Stimulated activated CD4-positive, alpha-beta T cell treated with anti-CD3 and anti-CD28 coated beads, Interleukin-4, amount 100 ng/mL, for 48 hours (primary cell): ENCODE data around the gene NUAK1.

Experiments
- DNase-seq, 2 donors: peaks; one replicate each; pipeline ENCODE4 v3.0.0-alpha.2; 2020; ENCODE audit warnings: low read depth in 2 of 2

Gene NUAK1

GRCh38 chr12:106084014-106084671, 54.6 kb downstream of the NUAK1 start:
- no peak for DNase-seq

- no peak for DNase-seq
Measured at GRCh38 chr12:106082216-106083175, 56.3 kb downstream of the NUAK1 start.

- no peak for DNase-seq
Measured at GRCh38 chr12:106081606-106082005, 57.1 kb downstream of the NUAK1 start.

GRCh38 chr12:106080791-106081170, 58.0 kb downstream of the NUAK1 start:
- no peak for DNase-seq

- no peak for DNase-seq
Measured at GRCh38 chr12:106080041-106080790, 58.5 kb downstream of the NUAK1 start.

- no peak for DNase-seq
Measured at GRCh38 chr12:106079148-106079738, 59.5 kb downstream of the NUAK1 start.

GRCh38 chr12:106078358-106079010, 60.3 kb downstream of the NUAK1 start:
- DNase-seq, result no peak

- DNase-seq, result no peak
Measured at GRCh38 chr12:106074706-106075392, 63.9 kb downstream of the NUAK1 start.

GRCh38 chr12:106074361-106074705, 64.4 kb downstream of the NUAK1 start:
- DNase-seq, result no peak

- no peak for DNase-seq
Measured at GRCh38 chr12:106073179-106073578, 65.6 kb downstream of the NUAK1 start.

GRCh38 chr12:106072751-106073150, 66.0 kb downstream of the NUAK1 start:
- DNase-seq, result no peak

GRCh38 chr12:106071686-106072085, 67.1 kb downstream of the NUAK1 start:
- no peak for DNase-seq

GRCh38 chr12:106070611-106071010, 68.1 kb downstream of the NUAK1 start:
- no peak for DNase-seq

- DNase-seq, result no peak
Measured at GRCh38 chr12:106070147-106070546, 68.6 kb downstream of the NUAK1 start.

- no peak for DNase-seq
Measured at GRCh38 chr12:106068296-106068695, 70.5 kb downstream of the NUAK1 start.

- DNase-seq, result no peak
Measured at GRCh38 chr12:106067606-106068205, 71.0 kb downstream of the NUAK1 start.

GRCh38 chr12:106066726-106067325, 71.9 kb downstream of the NUAK1 start:
- no peak for DNase-seq

- no peak for DNase-seq
Measured at GRCh38 chr12:106066051-106066705, 72.6 kb downstream of the NUAK1 start.

GRCh38 chr12:106065506-106065905, 73.2 kb downstream of the NUAK1 start:
- no peak for DNase-seq

GRCh38 chr12:106064721-106065021, 74.1 kb downstream of the NUAK1 start:
- no peak for DNase-seq
